HPDE6-E6E7 (cell line): ENCODE data around the gene KIF26B.
"Not testable (repeated sequence)": the region's sequence is repeated elsewhere in the genome, so short reads cannot be mapped to it uniquely, and the experiment has no call there.

Source experiments
- DNase-seq: peaks from one replicate; pipeline ENCODE4 v3.0.0; 2011; ENCODE audit warnings: missing footprints; ENCODE audit errors: extremely low spot score

The KIF26B gene

DNA sequence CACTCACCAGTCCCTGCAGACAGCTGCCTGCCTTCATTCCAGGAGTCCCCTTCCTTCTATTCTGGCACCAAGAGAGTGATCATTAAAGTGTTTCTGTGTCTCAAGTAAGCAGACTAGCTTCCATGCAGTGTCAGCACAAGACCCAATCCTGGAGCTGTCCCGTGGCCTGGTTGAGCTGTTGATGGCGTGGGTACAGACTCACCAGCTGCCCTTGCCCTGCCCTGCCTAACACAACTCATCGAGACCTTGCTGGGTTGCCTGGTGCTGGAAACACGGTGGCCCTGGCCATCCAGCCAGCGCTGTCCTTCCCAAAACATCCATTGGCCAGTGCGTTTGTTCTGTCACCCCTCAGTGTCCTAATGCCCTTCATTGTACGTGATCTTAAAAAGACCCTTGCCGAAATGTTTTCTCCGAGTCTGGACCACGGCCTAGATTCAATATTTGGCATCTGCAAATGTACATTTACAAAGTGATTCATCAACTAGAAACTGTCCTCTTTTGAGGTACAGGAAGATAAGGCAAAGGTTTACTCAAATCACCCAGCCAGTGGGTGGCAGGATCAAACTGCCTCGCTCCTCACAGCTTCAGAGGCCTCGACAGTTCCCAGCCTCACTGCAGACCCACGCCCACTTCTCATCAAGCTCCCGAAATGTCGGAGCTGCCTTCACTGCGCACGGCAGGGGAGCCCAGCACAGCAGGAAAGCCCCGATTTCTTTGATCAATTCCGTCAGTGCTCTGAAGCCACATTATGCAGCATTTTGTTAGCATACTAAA is 494.2 kb downstream of the KIF26B start:
- no peak for DNase-seq

DNA sequence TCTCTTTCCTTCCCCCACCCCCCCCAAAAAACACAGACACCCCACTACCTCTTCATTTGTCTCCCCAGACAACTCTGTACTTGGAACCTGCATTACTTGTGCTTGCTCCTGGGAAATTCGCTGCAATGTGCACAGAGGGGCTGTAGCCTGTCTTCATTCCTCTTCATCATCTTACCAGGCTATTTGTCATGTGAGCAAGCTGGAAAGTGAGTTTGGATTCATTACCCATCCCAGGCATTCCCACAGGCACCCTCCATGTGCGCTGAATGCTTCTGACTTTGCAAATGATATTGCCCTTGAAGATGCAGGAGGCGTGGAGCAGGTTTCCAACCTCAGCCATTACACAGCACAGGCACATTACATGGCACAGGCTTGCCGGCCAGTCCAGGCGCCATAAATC is 494.9 kb downstream of the KIF26B start:
- no peak for DNase-seq

DNA sequence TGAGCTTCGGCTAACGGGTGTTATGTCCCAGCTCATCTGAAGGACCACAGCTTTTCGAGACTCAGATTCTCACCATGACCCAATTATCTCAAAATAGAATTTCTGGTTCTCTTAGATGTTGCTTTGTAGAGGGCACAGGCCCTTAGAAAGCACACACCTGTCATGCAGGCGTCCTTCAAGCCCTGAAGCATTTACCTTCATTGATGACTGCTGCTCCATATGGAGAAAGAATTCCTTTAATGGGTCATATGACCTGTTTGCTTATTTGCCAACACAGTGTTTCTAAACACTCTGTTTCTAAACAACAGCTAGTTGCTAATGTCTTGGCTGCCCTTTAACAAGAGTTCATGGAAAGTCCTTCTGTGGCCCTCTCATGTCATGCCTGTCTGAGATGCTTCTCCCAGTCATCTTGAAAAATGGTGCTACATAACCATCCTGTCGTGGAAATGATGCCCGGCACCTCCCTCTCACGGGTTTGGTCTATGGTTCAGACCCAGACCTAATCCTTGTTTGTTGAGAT is 495.7 kb downstream of the KIF26B start:
- no peak for DNase-seq

DNA sequence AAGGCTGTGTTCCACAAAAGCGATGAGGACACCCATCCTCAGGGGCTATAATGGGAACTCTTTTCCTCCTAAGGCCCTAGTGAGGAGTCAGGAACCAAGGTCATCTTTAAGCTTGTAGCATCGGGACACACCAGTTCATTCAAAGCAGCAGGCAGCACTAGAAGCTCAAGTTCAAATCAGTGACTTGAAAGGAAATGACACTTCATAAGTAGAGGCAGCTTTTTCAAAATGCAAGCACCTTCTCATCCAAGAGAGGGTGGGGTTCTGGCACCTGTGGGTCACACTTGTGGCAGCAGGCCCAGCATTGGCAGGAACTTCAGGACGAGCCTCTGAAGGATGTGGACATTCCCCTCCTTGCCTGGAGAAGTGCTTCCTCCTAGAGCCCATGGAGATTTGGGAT is 496.3 kb downstream of the KIF26B start:
- no peak for DNase-seq

DNA sequence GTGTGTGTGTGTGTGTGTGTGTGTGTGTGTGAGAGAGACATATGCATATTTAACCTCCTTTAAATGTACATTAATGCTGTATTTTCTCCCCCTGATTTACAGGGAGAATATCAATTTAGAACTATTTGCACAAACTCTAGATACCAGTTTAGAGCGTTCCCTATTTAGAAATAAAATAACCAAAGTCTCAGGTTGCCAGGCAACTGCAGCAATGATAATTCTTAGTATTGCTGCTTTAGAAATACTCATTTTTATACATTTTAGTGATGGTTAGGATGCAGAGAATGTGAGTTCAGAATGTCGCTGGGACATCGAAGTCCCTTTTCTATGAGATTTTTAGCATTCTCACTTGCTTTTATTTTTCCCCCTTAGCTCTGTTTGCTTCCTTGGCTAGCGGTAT is 497.3 kb downstream of the KIF26B start:
- DNase-seq, result no peak

DNA sequence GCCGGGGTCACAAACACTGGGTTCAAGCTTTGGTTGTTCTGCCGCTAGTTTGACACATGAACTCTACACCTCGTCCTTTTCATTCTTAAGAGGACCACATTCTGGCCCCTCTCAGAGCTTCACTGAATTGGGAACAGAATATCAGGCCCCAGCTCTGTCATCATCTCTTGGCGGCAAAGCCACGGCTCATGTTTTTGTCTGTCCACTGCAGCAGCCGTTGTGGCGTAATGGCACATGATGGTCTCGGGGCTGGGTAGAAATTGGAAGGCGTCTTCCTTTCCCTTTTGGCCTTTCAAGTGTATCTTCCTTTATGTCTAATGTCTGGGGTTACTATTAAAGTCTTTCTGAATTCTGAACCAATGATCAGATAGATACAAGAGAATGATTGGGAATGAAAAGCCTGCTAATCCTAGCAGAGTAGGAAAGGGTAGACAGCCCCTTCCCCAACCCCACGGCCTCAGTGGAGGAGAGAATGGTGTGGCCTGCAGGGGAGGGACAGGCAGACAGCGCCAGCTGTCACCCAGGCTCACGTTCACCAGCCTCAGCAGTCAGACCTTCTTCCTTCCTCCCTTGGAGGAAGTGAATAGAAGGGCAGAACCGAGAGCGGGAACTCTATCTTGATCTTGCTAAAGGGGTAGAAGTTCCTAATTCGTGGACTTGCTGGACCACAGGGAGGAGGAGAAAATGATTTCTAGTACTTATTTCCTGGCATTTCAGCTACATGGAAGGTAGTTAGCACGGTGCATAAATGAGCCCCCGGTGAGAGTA is 498.1 kb downstream of the KIF26B start:
- no peak for DNase-seq

DNA sequence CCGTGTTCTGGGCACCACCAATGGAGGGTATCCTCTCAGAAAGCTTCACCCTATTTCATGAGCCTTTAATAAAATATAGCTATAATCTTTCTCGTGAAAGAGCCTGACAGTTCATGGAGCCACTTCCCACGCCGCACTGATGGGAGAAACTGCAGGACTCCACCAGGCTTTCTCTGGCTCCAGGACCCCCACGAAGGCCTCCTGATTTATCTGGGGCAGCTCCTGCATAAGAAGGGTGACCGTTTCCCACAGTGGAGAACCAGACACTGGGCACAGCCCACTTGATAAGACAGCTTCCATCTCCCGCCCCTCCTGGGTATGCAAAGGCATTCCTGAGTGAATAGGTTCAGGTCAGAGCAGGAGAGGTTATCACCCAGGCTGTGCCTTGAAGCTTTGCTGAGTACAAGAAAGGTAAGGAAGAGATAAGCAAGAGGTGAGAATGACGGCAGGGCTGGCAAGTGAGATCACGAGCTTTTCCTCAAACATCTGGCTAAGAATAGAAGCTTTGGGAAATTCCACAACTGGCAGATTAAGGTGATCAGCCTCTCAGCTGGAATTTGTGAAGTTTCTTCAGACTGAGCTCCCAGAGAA is 499.8 kb downstream of the KIF26B start:
- DNase-seq, result no peak

DNA sequence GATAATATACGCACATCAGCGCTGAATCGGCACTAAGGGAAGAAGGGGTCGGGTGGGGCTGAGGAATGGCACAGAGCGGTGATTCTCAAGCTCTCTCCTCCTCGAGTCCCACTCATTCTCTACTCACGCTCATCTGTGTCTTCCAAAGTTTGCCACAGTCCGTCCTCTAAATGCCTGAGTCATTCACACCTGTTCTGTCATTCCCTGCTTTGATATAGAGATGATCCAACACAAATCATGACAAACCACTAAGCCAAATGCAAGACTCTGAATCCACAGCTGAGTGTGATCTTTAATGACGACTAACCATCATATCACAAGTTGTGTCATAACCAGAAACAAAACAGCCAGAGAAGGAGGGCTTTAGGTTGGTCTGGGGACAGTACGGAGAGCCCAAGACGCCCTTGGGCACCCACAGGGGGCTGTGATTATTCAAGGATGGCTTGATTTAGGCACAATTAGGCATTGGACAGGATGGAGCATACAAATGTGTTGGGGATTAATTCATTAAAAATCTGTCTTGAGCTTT is 501.5 kb downstream of the KIF26B start:
- no peak for DNase-seq

DNA sequence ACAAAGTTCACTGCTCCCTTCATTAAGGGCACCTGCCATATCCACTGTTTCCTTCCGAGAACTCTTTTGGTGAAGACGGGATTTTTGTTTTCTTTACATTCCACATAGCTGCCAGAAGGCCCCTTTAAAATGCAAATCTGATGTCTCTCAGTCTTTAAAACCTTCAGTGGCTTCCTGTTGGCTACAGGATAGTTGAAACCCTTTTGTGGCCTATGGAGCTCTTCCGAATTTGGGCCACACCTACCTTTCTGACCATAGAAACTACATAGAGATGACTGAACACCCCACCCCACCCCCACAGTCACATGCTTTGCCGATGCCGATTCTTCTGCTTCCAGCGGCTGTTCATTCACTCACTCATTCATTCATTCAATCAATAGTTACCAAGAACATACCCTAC is 502.6 kb downstream of the KIF26B start:
- DNase-seq, result no peak

DNA sequence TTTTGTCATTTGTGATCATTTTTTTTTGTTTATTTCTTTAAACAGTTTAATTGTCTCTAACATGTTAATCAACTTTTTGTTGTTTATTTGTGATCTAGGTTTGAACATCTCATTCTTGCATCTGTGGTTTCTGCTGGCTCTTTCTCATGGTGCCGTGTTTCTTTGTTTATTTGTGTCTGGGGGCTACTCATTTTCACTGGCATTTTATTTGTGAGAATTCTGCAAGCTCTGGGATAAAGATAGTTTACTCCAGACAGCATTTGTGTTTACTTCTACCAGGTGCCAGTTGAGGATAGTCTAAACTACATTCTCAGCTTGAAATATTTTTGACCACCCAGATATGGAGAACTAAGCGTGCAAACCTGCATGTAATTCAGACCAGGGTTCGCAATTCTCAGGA is 508.6 kb downstream of the KIF26B start:
- no peak for DNase-seq

DNA sequence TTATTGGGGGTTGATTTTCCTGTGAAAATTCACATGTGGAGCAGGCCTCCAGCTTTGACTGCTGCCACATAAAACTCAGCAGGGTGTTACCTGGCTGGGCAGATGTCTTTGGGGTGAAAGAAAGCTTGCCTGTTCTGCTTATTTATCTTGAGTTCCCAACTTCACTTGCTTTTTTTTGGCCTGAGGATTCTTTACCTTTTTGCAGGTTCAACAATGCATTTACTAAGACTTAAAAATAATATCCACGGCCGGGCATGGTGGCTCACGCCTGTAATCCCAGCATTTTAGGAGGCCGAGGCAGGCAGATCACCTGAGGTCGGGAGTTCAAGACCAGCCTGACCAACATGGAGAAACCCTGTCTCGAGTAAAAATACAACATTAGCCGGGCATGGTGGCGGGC is 509.1 kb downstream of the KIF26B start:
- DNase-seq, result no peak

DNA sequence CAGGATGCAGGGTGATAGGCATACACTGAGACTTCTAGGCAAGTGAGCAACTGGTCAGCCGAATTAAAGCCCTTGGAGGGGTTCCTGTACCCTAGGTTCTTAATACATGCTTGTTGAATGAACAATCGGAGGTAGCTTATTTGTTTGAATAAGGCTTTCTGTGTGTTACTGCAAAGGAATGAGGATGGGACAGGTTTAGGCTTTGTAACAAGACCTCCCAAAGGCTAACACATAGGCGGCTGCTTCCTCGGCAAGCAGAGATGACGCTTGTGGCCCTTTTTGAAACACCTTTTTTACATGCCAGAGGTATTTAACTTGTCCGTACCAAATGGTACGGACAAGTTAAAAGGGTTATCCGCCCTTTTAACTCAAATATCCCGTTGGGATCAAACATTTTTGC is 511.6 kb downstream of the KIF26B start:
- no peak for DNase-seq

DNA sequence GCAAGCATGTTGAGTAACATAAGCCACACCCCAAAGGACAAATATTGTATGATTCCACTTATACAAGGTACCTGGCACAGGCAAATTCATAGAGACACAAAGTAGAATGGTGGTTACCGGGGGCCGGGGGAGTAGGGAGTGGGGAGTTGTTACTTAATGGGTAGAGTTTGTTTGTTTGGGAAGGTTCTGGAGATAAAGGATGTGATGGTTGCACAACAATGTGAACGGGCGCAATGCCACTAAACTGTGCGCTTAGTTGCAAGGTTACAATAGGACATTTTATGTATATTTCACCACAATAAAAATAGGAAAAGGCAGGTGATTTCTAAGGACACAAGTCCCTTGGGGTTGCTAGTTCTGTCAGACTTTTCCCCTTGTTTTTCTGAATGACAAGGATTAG is 516.6 kb downstream of the KIF26B start:
- no peak for DNase-seq

DNA sequence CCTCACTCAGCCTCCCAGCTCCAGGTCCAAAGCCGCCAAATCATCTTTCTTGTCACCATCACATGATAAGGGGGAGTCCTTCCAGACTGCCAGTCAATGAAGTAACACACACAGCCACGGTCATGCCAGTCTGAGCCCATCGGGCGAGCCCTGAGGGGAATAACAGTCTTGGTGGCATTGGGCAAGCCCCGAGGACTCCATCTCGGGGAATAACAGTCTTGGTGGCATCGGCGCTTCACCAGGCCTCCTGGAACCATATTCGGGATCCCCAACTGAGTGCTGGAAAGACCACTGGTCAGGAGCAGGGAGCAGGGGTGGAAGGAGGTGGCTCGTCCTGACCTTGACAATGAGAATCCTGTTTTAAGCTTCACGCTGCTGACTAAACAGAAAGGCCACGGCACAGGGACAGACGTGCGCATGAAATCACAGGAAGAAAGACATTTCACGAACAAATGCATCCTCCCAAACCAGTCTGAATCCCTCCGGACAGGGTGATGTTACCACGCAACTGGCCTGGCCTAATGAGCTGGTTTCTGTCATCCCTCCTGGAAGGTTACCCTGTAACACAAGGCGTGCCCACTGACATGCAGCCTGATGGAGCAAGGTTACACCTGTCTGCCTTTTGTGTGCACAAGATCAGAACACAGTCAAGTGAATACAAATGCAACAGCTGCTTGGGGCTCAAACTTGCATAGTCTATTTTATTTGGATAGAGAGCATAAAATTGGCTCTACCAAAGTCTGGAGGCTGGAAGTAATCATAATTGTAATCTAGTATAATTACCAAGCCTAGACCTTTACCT is 517.4 kb downstream of the KIF26B start:
- DNase-seq, result no peak

DNA sequence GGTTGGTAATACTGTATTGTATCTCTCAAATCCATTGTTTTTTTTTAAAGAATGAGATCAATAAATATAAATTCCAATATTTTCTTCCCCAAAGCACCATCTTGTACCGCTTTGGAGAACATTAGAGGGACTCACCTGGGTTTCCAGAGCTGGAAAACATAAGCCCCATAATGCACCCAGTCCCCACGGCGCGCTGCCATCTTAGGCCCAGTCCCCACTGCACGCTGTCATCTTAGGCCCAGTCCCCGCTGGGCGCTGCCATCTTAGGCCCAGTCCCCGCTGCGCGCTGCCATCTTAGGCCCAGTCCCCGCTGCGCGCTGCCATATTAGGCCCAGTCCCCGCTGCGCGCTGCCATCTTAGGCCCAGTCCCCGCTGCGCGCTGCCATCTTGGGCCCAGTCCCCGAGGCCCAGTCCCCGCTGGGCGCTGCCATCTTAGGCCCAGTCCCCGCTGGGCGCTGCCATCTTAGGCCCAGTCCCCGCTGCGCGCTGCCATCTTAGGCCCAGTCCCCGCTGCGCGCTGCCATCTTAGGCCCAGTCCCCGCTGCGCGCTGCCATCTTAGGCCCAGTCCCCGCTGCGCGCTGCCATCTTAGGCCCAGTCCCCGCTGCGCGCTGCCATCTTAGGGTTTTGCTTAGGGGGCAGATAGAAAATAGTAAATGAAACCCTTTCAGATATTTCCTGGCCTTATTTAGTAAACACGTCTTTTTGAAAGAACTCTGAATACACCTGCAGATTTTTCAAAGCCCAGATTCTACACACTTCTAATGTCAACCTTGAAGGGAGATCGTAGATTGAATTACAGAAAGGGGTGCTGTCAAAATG is 518.3 kb downstream of the KIF26B start:
- not testable (repeated sequence) for DNase-seq

DNA sequence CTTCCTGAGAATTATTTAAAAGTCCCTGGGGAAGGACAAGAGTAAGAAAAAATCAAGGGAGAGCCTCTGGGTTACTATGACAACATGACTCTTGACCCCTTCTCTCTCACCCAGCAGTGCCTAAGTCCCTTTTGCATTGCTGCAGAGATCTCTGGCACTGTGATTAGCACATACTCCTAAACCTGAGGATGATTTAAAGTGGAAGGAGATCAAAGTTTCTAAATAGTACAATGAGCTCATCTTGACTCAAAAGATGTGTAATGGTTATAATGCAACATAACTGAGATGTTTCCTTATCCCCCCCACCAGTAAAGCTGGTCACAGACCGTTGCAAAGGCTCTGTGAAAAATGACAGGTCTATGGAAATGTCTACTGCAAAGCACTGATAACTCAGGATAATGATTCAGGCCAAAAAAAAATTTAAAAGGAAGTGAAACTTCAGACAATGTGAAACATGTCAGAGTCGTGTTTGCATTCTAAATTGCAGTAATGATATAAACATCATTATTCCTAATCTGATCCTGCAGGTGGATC is 519.2 kb downstream of the KIF26B start:
- DNase-seq, result no peak

DNA sequence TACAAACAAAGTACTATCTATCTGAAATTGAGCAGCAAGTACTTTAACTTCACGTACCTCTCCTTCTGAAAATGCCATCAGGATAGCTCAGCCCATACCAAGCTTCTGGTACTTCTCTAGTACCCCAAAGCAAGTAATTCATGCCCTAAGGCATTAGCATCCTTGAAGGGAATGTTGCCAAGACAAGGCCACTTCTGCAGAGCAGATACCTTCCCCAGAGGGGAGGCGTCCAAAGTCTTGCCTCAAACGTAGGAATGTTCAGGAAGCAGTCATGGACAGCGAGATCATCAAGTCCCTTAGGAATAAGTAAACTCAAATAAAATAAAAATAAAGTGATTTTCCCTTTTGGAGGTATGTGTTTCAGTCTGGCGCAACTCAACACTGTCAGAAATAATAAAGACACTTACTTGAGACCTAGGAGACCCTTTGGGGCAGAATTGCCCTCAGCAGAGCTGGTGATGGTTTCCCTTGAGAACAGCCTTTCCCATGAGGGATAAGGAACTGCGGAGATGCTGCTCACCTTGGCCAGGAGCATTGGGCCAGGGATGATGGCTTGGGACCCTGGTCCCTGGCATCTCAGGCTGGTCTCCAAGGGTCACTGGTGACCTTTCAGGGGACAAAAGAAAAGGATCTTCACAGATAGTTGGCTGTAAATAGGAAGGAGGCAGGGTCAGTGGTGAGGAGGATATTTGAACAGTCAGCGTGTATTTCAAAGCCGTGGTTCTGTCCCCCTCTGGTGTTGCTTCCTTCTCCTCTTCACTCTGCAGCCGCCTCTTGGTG is 522.9 kb downstream of the KIF26B start:
- no peak for DNase-seq

DNA sequence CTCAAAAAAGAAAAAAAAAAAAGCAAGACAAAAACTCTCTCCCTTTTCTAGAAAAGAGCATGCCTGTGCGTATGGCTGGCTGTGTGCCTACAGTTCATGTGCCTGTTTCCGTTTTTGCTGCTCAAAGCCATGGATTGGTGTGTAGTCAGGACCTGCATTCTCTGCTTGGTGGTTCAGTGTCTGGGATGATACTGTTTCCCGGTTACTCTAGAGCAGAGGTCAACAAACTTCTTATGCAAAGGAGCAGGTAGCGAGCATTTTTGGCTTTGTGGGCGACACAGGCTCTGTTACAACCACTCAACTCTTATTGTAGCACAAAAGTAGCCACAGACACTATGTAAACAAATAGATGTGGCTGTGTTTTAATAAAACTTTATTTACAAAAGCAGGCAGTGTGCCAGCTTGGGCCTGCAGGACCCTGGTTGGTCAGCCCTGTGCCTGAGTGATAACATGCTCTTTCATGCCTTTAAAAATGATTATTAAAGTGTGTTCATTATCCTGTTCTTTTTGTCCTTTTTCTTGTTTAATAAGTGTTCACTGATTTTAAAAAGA is 524.2 kb downstream of the KIF26B start:
- DNase-seq, result no peak
